ENCODE data around the gene CXADR. TPM values are rescaled to one million over a fixed set of nuclear protein-coding genes. Genes with fewer than 3 reads are reported as not detected.

CXADR gene
- 10 to 100 TPM in 3 of 4 donors, 1 to 10 TPM in 1; 1.3 to 29.9 (median 17.9) TPM for total RNA-seq

GRCh38 chr21:17512253-17513213 lies at the start of gene CXADR:
Gene CXADR (plus strand): TSS chr21:17513043. CDS start chr21:17513130, 87 bp downstream.
- intact Hi-C loops (cut with DNase I; ENCODE audit: low total_unique reads) = no loop called here
- peak; percentile 44 to 65 for DNase-seq
- Histone ChIP-seq H3K27me3 (no peaks in the 10 kb centered on the region), H3K9me3 (no peaks in the 10 kb centered on the region), H3K36me3 (no peaks in the 10 kb centered on the region), H3K4me1 (no peaks in the 10 kb centered on the region), H3K4me3 (peak within 1 kb of the TSS; percentile 43 to 66), H3K27ac (peak within 1 kb of the TSS; percentile 33 to 75)
- peak in 1 of 2 donors; percentile 66 for TF ChIP-seq POLR2A (IDR thresholded peaks at IDR 0.05)
- TF ChIP-seq, protein P1, sequence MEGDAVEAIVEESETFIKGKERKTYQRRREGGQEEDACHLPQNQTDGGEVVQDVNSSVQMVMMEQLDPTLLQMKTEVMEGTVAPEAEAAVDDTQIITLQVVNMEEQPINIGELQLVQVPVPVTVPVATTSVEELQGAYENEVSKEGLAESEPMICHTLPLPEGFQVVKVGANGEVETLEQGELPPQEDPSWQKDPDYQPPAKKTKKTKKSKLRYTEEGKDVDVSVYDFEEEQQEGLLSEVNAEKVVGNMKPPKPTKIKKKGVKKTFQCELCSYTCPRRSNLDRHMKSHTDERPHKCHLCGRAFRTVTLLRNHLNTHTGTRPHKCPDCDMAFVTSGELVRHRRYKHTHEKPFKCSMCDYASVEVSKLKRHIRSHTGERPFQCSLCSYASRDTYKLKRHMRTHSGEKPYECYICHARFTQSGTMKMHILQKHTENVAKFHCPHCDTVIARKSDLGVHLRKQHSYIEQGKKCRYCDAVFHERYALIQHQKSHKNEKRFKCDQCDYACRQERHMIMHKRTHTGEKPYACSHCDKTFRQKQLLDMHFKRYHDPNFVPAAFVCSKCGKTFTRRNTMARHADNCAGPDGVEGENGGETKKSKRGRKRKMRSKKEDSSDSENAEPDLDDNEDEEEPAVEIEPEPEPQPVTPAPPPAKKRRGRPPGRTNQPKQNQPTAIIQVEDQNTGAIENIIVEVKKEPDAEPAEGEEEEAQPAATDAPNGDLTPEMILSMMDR (IDR thresholded peaks at IDR 0.05) = peak in 3 of 4 experiments; percentile 34 to 58 (median 43)

- no peaks in the 10 kb centered on the region for H3K36me3 ChIP-seq
- no peaks in the 10 kb centered on the region for H3K9me3 ChIP-seq
- DNase-seq = no peak
- TF ChIP-seq, protein P1 (IDR thresholded peaks at IDR 0.05) = no peak
- TF ChIP-seq POLR2A (IDR thresholded peaks at IDR 0.05) = no peak
- H3K4me3 ChIP-seq = no peak overlapping the region
- intact Hi-C loops (cut with DNase I; ENCODE audit: low total_unique reads) = no loop called here
- no peaks in the 10 kb centered on the region for H3K4me1 ChIP-seq
- H3K27me3 ChIP-seq = no peaks in the 10 kb centered on the region
- H3K27ac ChIP-seq = no peak overlapping the region
Measured at GRCh38 chr21:17466166-17466565, 46.7 kb upstream of the CXADR start.

- TF ChIP-seq, protein P1 (IDR thresholded peaks at IDR 0.05) = no peak
- no peak for TF ChIP-seq POLR2A (IDR thresholded peaks at IDR 0.05)
- no peak for DNase-seq
Measured at GRCh38 chr21:17467392-17467791, 45.5 kb upstream of the CXADR start.

GRCh38 chr21:17467829-17468228 lies 45.0 kb upstream of the CXADR start:
- Histone ChIP-seq H3K4me3 (no peak overlapping the region), H3K27me3 (no peaks in the 10 kb centered on the region), H3K9me3 (no peaks in the 10 kb centered on the region), H3K36me3 (no peaks in the 10 kb centered on the region), H3K4me1 (no peaks in the 10 kb centered on the region), H3K27ac (peak overlapping the region; percentile 55 to 68)
- TF ChIP-seq POLR2A (IDR thresholded peaks at IDR 0.05) = no peak
- TF ChIP-seq, protein P1 (IDR thresholded peaks at IDR 0.05) = no peak
- intact Hi-C loops (cut with DNase I; ENCODE audit: low total_unique reads) = no loop called here
- DNase-seq = no peak

More at GRCh38 chr21:17467392-17467791, 45.5 kb upstream of the CXADR start:
- Histone ChIP-seq H3K4me3 (no peak overlapping the region), H3K9me3 (no peaks in the 10 kb centered on the region), H3K4me1 (no peaks in the 10 kb centered on the region), H3K27me3 (no peaks in the 10 kb centered on the region), H3K27ac (peak overlapping the region; percentile 55 to 68), H3K36me3 (no peaks in the 10 kb centered on the region)
- intact Hi-C loops (cut with DNase I; ENCODE audit: low total_unique reads) = no loop called here

DNA sequence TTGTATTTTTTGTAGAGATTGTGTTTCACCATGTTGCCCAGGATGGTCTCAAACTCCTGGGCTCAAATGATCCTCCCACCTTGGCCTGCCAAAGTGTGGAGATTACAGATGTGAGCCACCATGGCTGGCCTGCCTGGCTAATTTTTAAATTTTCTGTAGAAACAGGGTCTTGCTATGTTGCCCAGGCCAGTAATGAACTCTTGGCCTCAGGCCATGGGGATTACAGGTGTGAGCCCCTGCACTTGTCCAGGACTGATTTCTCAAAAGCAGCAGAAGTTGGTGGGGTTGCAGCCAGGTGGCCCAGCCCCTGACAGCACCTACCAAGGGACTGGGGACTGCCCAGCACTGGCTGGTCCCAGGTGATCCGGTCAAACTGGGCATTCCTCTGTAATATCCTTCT lies 44.1 kb upstream of the CXADR start:
- H3K27ac ChIP-seq = peak overlapping the region in 1 of 2 donors; percentile 68
- no peaks in the 10 kb centered on the region for H3K9me3 ChIP-seq
- no peaks in the 10 kb centered on the region for H3K27me3 ChIP-seq
- no peaks in the 10 kb centered on the region for H3K4me1 ChIP-seq
- no peak for DNase-seq
- no peak overlapping the region for H3K4me3 ChIP-seq
- intact Hi-C loops (cut with DNase I; ENCODE audit: low total_unique reads) = no loop called here
- H3K36me3 ChIP-seq = no peaks in the 10 kb centered on the region
- no peak for TF ChIP-seq POLR2A (IDR thresholded peaks at IDR 0.05)
- TF ChIP-seq, protein P1 (IDR thresholded peaks at IDR 0.05) = no peak

Measured in uterus (tissue), 4 donors.